ENCODE results near the gene BANF1. TPM values are rescaled to one million over a fixed set of nuclear protein-coding genes. Genes with fewer than 3 reads are reported as not detected.
A peak's percentile ranks its signal among the peaks of the same experiment; 100 is the strongest.

Gene BANF1
- total and polyA plus RNA-seq, 9 of the 15 experiments (the other 6 are each of a cell fraction or from before 2014, with no cell fraction given): 108 to 651 (median 263) TPM

DNA sequence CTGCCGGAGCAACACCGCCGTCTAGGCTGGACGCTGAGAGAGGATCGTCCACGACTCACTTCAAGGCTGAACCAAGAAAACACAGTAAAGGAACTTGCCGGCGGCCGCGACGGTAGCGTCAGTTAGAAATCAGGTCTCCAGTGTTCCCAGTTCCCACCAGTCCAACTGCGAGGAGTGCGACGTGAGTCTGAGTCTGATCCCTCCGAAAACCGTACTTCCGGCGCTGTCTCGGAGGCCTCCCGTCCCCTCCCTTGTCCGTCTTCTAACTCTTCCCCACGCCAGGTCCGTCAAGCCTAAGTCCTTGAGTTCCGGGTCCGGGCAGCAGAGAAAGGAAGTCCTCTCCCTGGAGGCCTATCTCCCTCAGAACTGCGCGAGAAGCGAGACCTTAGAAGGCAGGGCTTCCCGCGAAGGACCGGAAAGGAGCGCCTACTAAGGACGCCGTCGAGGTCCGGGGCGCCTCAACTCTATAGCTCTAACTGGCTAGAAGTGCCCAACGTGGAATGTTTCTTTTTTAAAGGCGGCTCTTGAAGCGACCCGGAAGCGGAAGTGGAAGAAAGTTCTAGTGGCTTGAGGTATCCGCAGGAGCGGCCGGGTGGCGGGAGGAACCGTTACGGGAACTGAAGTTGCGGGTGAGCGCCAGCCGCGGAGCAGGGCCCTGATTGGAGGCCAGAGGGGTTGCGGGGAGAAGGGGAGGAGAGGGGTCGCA, at the start of gene BANF1, which contains the start of gene EIF1AD (continued):
- TF ChIP-seq ZNF324 (CRISPR knock-in tag; IDR thresholded peaks at IDR 0.05) (no peak), NCOA6 (IDR thresholded peaks at IDR 0.05) (peak; percentile 83; the same call in 1 of the 2 replicates), SIN3A (IDR thresholded peaks at IDR 0.05; ENCODE audit: borderline replicate concordance in 2 of 2, control insufficient read depth in 1 of 2, low read depth in 2 of 2, low read length in 2 of 2) (peak; percentile 94 to 96), ZNF253 (CRISPR knock-in tag; conservative IDR thresholded peaks at IDR 0.05) (no peak), NBN (IDR thresholded peaks at IDR 0.05; ENCODE audit: low read depth) (peak; percentile 95), SRF (CRISPR knock-in tag; IDR thresholded peaks at IDR 0.05) (peak; percentile 55 to 80; a peak in 2 of 4 replicates), ILF3 (IDR thresholded peaks at IDR 0.05; ENCODE audit: borderline replicate concordance) (no peak), MBD2 (IDR thresholded peaks at IDR 0.05; ENCODE audit: borderline replicate concordance, low read depth) (peak; percentile 67; the same call in 1 of the 2 replicates), YY1 (IDR thresholded peaks at IDR 0.05; ENCODE audit: borderline replicate concordance in 1 of 3, control insufficient read depth in 1 of 3, extremely low read depth in 1 of 3, insufficient read depth in 3 of 3, insufficient read length in 1 of 3, insufficient replicate concordance in 2 of 3, low read depth in 1 of 3, low read length in 2 of 3) (peak in 2 of 3 experiments; percentile 75 to 80), MXI1 (IDR thresholded peaks at IDR 0.05; ENCODE audit: low read depth, low read length) (peak; percentile 74; the same call in 1 of the 2 replicates), MEF2D (tag; conservative IDR thresholded peaks at IDR 0.05; ENCODE audit: low read depth) (peak; percentile 75), NFYB (IDR thresholded peaks at IDR 0.05; ENCODE audit: extremely low read depth, insufficient read length) (no peak), ARHGAP35 (IDR thresholded peaks at IDR 0.05; ENCODE audit: partially characterized antibody) (no peak)
- TF ChIP-seq, protein P1, sequence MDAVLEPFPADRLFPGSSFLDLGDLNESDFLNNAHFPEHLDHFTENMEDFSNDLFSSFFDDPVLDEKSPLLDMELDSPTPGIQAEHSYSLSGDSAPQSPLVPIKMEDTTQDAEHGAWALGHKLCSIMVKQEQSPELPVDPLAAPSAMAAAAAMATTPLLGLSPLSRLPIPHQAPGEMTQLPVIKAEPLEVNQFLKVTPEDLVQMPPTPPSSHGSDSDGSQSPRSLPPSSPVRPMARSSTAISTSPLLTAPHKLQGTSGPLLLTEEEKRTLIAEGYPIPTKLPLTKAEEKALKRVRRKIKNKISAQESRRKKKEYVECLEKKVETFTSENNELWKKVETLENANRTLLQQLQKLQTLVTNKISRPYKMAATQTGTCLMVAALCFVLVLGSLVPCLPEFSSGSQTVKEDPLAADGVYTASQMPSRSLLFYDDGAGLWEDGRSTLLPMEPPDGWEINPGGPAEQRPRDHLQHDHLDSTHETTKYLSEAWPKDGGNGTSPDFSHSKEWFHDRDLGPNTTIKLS (IDR thresholded peaks at IDR 0.05; ENCODE audit: borderline replicate concordance, low read depth): peak; percentile 98
- TF ChIP-seq, protein P2, sequence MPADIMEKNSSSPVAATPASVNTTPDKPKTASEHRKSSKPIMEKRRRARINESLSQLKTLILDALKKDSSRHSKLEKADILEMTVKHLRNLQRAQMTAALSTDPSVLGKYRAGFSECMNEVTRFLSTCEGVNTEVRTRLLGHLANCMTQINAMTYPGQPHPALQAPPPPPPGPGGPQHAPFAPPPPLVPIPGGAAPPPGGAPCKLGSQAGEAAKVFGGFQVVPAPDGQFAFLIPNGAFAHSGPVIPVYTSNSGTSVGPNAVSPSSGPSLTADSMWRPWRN (IDR thresholded peaks at IDR 0.05; ENCODE audit: low read depth): peak; percentile 15; the same call in 1 of the 2 replicates
- TF ChIP-seq, protein P3, sequence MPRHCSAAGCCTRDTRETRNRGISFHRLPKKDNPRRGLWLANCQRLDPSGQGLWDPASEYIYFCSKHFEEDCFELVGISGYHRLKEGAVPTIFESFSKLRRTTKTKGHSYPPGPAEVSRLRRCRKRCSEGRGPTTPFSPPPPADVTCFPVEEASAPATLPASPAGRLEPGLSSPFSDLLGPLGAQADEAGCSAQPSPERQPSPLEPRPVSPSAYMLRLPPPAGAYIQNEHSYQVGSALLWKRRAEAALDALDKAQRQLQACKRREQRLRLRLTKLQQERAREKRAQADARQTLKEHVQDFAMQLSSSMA (CRISPR knock-in tag; IDR thresholded peaks at IDR 0.05): peak; percentile 93
- TF ChIP-seq, protein P4, sequence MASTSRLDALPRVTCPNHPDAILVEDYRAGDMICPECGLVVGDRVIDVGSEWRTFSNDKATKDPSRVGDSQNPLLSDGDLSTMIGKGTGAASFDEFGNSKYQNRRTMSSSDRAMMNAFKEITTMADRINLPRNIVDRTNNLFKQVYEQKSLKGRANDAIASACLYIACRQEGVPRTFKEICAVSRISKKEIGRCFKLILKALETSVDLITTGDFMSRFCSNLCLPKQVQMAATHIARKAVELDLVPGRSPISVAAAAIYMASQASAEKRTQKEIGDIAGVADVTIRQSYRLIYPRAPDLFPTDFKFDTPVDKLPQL (IDR thresholded peaks at IDR 0.05; ENCODE audit: extremely low read depth, insufficient read length): peak; percentile 18
